GM18907 (cell line): ENCODE results near the gene NFIC.

ENCODE experiments used
- ATAC-seq: cut with Tn5 transposase; IDR thresholded peaks from one replicate; pipeline ENCODE4 v1.9.1; 2021; ENCODE audit warnings: mild to moderate bottlenecking, moderate library complexity; ENCODE audit not compliant: unreplicated experiment

Gene NFIC

GRCh38 chr19:3358689-3359014, 7.7 kb upstream of the NFIC start:
- ATAC-seq, result no peak

DNA sequence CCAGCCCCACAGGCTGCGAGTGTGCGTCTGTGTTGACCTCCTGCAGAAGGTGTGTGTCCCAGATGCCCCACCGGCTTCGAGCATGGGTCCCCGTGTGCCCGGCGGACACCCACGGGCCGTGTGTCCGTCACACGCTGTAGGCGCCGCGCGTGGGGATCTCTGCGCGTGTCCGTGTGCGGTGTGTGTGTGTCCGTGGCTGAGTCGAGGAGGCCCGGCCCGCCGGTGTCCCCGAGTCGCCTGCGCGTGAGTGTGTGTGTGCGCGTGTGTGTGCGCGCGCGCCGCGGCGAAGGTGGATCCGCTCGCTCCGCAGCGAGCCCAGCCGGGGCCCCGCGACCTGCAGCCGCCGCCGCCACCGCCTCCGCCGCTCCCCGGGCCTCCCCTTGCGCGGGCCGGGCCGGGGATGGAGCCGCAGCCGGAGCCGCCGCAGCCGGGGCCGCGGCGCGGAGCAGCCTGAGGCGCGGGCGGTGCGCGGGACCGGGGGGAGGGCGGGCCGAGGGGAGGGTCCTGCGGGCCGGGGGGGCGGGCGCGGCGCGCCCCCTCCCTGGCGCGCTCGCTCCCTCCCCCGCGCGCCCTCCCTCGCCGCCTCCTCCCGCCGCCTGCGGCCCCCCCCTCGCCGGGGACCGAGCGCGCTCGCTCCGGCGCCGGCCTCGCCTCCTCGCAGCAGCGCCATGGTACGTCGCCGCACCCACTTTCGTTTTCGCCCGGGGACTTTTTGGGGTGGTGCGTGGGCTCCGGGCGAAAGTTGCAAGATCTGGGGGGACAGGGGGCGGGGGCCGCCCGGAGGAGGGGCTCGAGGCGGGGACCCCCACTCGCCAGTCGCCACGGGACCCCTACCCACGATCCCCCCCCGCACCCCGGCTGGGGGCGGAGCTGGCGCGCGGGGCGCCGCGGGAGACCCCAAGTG, 7.1 kb upstream of the NFIC start:
- ATAC-seq, result no peak

- no peak for ATAC-seq
Observed at GRCh38 chr19:3359919-3360420, 6.4 kb upstream of the NFIC start.

DNA sequence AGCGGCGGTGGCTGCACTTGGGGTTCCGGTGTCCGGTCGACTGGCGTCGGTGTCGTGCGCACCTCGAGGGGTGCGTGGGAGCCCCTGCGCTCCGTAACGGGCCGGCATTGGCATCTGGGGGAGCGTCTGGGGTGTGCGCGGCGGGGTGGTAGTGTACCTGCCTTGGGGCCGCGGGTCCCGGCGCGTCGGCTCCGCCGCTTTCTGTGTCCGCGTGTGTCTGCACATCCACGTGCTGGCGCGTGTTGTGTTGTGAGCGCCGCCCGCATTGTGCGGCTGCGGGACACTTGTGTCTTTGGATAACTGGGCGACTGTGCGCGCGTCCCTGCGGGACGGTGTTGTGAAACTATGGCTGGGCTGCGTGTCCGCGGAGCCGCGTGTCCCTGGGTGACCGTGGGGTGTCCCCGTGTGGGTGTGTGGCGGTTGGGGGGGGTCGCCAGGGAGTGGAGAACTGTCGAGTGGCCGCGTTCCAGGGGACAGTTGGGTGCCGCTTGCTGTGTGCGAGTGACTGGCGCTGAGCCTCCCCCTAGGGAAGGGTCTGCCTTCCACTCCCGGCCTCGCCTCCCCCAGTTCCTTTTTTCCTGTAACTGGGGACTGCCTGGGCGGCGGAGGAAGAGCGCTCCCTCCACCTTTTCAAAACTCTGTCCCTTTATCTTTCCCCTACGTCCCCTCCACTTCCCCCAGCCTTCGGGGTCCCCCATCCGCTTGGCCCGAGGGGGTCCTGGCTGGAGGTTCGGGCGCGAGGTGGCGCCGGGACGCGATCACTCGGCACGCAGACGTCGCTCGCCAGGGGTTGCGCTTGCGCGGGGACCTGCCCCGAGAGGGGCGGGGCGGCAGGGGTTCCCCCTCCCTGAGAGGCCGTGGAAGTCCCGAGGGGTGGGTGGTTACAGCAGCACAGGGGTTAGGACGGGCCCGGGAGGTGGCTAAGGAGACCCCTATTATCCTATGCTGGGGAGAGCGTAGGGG, 5.7 kb upstream of the NFIC start:
- ATAC-seq, result no peak

DNA sequence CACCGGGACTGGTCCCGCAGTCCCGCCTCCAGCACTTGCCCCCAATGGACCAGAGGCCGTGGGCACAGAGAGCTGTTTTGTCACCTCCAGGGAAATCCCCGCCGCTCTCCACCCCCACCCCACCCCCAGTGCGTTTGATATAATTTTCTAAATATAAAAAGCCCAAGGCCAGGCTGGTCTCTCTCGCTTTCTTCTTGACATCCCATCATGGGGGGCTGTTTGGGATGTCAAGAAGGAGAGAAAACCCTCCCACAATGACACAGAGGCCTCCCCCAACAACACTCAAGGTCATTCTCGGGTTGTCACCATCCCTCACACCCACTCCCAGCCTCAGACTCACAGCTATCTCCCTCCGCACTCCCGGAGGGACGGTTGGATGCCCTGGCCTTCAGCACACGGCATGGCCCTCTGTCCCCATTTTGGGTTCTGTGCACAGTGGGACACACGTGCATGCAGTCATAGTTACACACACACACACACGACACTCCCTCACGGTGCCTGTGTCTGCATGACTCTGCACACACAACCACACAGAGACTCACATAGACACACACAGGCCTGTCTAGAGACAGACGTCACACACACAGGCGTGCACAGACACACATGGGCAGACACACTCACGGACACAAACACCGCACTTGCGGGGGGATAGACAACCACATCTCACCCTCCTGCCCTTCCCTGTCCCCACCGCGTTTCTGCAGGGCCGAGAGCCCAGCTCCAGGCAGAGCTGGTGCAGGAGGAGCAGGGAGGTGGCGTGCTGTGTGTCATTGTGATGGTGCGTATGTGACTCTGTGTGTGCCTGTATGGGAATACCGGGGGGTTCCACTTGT, 4.8 kb upstream of the NFIC start:
- no peak for ATAC-seq

DNA sequence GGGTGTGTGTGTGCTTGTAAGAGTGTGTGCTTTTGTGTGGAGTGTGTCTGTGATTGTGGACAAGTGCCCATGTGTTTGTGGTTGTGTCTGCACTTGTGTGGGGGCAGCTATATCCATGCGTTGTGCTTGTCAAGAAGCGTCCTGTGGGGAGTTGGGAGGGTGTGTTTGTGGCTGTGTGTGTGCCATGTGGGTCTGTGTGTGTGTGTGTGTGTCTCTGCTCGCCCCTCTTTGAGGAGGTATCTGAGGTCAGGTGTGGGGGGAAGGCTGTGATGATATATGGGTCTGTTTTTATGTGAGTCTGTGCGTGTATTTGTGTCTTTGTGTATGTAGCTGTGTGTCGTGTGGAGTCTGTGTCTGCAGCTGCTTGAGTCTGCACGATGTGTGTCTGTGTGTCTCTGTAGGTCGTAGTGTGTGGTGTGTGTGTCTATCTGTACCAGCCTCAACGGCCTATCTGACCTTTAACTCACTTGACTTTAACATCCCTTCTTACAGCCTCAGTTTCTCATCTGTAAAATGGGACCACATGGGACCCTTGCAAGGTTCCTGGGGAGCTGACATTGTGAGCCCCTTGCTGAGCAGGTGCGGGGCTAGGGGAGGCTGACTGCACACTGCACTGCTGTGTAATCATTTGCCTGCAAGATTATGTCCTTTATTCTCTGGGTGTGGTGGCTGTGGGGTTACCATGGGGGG, 4.0 kb upstream of the NFIC start:
- no peak for ATAC-seq

GRCh38 chr19:3363841-3364500, 2.4 kb upstream of the NFIC start:
- no peak for ATAC-seq

DNA sequence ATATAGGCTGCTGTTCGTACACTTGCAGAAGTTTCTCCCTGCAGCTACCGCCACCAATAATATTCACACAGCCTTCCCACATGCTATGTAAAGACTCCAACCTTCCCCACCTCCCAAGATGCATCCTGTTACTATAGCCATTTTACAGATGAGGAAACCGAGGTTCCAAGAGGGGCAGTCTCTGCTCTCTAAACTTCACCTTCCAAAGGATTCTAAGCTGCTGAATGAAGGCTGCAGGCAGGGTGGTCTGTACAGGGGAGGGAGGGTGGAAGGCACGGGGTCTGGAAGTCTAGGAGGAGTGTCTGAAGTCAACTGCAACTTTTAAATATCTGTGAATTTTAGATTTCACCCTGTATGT, 1.9 kb upstream of the NFIC start:
- ATAC-seq, result no peak

DNA sequence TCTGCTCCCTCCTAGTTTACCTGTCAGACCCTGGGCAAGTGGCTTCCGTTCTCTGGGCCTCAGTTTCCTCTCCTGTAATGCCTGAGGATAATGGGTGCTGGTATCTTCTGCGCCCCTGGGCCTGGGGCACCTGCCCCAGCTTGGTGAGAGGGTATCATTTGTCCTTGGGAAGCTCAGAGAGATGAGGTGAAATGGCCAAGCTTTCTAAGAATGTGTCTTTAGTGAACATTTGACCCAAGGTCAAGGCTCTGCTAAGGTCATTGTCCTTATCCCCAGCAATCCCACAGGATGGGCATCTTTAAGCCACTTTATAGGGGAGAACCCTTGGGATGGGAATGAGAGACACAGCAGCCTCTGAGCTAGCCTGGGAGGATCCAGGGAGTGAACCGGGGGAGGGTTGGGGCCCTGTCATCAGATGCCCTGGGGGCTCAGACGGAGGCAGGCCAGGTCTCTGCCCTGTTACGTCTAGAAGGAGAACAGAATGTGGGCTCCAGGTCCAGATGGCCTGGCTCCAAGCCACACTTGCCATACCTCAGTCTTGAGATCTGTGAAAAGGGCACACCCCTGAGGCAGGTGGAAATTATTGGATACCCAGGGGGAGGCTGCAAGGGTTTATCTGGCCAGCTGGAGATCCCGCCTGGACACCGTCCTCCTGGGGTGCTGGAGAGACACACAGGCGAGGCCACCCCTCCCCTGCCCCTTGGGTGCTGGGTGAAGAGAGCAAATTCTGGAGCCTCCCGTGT, 1.1 kb upstream of the NFIC start:
- no peak for ATAC-seq

DNA sequence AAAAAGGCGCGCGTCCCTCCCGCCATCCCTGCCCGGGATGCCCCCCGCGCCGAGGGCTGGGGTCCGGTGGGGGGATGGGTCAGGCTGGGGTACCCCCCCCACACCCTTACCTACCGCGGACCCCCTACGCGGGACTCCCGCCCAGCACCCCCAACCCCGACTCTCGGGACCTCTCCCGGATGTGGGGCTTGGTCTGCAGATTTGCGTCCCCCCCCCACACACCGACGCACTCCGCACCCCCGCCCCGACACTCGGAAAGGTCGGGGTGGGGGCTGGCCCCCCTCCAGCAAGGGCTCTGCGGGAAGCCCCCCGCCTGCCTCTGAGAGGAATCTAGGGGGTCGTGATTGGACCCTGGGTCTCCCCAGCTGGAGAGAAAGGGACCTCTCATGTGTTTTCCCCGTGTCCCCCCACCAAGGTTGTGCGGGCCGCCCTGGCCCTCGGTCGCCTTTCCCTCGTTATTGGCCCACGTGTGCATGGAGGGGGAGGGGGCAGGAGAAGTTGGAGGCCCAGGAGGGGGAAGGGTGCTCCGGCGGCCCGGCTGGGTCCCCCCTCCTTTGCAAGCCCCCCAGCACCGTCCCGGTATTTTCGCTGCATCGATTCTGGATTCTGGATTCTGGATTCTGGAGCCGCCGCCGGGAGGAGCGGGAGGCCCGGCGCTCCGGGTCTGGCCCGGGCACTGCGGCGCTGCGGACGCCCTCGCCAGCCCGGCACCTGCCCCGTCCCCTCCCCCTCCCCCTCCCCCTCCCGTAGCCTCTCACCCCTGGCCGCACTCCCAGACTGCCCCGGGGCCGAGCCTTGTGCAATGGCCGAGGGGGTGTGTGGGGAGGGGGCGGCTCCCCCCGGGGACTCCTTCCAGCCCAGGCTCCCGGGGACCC, 607 bp downstream of the NFIC start:
- no peak for ATAC-seq

GRCh38 chr19:3367628-3368440, 1.5 kb downstream of the NFIC start:
- no peak for ATAC-seq

- no peak for ATAC-seq
Observed at GRCh38 chr19:3368441-3368795, 2.0 kb downstream of the NFIC start.

DNA sequence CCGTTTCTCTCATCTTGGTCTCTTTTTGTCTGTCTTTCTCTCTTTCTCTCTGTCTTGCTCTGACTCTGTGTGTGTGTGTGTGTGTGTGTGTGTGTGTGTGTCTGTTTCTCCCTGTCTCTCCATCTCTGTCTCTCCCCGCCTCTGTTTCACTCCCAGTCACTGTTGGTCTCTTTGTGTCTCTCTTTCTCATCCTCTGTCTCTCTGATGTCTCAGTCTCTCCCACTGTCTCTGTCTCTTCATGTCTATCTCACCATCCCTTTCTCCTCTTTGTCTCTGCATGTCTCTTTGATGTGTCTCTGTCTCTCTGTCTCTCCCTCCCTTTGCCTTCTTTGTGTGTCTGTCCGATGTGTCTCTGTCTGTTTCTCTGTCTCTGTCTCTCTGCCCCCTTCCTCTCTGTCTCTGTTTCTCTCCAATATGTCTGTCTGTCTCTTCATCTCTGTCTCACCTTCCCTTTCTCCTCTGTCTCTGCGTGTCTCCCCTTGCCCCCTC, 2.5 kb downstream of the NFIC start:
- ATAC-seq, result no peak

DNA sequence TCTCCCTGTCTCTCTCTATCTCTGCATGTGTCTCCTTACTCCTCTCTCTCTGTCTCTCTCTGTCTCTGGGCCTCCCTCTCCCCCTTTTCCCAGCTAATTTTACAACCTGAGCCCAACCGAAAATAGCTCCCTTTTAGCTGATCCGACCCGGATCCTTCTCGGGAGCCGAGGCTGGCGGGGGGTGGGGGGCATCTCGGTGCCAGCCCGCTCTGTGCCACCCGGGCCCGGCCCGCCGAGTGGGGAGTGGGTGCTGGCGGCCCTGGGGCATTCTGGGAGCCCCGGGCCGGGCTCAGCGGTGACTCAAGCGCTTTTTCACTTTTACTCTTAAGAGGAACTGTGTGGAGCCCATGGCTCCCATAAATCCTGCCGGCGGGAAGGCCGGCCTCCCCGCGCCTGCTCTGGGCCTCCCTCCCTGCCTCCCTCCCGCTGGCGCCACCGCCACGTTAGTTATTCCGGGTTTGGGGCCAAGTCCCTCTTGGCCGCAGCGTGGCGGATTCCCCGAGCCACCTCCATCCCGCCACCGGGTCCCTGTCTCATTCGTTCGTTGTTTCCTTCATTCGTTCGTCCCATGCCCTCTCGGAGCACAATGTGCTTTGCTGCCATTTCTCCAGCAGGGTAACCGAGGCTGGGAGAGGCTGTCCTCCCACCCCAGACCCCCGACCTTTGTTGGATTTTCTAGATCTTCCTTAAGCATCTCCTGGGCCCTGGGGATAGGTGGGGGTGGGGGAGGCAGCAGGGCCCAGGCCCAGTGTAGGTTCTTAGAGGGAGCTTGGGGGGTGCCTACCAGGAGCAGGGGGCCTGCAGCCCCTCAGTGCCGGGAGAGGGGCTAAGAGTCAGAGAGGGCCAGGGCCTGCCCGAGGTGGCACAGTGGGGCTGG, 3.2 kb downstream of the NFIC start:
- no peak for ATAC-seq

DNA sequence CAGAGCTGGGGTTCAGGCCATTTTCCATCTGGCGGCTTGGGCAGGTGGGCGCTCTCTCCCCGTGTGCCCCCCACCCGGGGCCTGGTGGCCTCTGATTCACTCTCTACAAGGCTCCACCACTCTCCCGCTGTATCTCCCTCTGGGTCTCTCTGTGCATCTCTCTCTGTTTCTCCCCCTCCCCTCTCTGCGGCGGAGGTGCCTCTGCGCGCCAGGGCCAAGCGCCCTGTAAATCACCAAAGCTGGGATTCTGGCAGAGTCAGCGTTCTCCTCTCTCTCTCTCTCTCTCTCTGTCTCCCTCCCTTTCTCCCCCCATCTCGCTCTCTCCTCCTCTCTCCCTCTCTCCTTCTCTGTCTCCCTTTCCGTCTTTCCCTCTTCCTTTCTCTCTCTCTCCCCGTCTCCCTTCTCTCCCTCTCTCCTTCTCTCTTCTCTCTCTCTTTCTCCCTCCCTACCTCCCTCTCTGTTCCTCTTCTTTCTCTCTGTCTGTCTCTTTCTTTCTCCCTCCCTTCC, 3.9 kb downstream of the NFIC start:
- no peak for ATAC-seq
